ENCODE data around the gene TMEM151A.
"Not testable (repeated sequence)": the region's sequence is repeated elsewhere in the genome, so short reads cannot be mapped to it uniquely, and the experiment has no call there.

The TMEM151A gene

DNA sequence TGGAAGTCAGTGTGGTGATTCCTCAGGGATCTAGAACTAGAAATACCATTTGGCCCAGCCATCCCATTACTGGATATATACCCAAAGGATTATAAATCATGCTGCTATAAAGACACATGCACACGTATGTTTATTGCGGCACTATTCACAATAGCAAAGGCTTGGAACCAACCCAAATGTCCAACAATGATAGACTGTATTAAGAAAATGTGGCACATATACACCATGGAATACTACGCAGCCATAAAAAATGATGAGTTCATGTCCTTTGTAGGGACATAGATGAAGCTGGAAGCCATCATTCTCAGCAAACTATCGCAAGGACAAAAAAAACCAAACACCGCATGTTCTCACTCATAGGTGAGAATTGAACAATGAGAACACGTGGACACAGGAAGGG, 29.1 kb downstream of the TMEM151A start:
- DNase-seq (ENCODE audit: low read depth in 2 of 3, low spot score in 2 of 3) = not testable (repeated sequence)

DNA sequence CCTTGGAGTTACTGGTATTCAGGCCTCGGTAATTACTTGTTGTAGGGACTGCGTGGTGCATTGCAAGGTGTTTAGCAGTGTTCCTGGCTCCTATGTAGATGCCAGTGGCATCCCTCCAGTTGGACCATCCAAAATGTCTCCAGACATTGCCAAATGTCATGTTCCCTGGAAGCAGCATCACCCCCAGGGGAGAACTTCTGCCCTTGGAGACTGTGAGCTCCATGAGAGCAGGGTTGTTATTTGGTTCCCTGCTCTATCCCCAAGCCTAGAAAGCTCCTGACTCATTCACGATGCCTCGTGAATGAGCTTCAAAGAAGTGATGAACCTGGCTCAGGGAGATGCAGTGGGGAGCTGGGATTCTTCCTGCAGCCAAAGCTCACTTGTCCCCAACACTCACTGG, 29.9 kb downstream of the TMEM151A start:
- no peak for DNase-seq (ENCODE audit: low read depth in 2 of 3, low spot score in 2 of 3)

DNA sequence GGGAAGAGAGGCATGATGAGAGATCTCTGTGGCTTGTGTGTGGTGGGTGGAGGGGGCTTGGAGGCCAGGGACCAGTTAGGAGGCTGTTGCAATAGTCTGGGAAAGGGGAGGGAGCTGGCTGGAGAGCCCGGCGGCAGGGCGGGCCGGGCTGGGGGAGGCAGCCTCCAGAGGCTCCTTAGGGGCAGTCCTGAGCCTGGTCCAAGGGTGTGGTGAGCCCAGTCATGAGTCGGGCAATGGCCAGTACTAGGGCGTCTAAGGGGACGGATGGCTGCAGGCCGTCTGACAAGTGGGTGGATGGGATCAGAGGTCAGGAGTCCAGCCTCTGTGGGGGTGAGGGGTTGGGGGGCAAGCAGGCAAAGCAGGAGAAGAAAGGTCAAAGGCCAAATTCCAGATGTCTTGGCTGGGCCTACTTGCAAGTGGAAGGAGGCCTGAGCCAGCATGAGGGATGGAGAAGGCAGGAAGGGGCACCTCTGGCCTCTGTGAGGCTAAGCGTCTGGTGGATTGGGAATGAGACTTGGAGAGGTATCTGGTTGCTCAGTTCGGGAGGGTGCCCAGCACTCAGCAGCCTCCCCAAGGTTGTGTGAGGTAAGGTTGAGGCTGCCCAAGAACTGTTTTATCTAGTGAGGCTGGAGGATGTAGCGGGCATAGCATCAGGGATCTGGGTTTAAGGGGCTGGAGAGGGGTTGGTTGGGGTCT, 31.2 kb downstream of the TMEM151A start:
- DNase-seq (ENCODE audit: low read depth in 2 of 3, low spot score in 2 of 3) = no peak

DNA sequence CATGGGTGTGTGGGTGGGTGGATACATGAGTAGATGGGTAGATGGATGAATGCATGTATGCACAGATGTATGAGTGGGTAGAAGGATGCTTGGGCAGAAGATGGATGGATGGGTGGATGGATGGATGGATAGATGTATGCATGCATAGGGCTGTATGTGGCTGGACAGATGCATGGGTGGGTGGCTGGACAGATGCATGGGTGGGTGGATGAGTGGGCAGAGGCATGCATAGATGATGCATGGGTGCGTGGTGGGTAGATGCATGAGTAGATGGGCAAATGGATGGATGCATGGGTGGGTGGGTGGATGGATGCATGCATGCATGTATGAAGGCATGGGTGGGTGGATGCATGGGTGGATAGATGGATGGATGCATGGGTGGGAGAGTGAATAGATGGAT, 32.0 kb downstream of the TMEM151A start:
- no peak for DNase-seq (ENCODE audit: low read depth in 2 of 3, low spot score in 2 of 3)

GRCh38 chr11:66324664-66325063, 33.0 kb downstream of the TMEM151A start:
- DNase-seq (ENCODE audit: low read depth in 2 of 3, low spot score in 2 of 3) = no peak

DNA sequence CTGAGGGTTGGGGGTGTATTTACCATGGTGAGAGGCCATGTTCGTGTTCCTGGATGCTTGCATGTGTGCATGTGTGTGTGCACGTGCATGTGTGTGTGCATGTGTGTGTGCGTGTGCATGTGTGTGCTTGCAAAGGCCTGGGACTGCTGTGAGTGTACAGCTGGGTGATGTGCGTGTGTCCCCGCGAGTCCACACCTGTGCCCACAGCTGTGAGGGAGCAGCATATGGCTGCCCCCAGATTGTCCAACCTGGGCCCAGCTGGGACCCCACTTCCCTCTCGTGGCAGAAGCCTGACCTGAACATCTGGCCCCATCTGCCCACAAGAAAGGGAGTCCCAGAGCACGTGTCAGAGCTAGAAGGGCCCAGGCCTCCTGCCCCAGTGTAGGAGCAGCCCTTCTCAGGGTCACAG, 33.6 kb downstream of the TMEM151A start:
- DNase-seq (ENCODE audit: low read depth in 2 of 3, low spot score in 2 of 3) = no peak

- DNase-seq (ENCODE audit: low read depth in 2 of 3, low spot score in 2 of 3) = no peak
These were observed 34.8 kb downstream of the TMEM151A start for GRCh38 chr11:66326261-66327111.

DNA sequence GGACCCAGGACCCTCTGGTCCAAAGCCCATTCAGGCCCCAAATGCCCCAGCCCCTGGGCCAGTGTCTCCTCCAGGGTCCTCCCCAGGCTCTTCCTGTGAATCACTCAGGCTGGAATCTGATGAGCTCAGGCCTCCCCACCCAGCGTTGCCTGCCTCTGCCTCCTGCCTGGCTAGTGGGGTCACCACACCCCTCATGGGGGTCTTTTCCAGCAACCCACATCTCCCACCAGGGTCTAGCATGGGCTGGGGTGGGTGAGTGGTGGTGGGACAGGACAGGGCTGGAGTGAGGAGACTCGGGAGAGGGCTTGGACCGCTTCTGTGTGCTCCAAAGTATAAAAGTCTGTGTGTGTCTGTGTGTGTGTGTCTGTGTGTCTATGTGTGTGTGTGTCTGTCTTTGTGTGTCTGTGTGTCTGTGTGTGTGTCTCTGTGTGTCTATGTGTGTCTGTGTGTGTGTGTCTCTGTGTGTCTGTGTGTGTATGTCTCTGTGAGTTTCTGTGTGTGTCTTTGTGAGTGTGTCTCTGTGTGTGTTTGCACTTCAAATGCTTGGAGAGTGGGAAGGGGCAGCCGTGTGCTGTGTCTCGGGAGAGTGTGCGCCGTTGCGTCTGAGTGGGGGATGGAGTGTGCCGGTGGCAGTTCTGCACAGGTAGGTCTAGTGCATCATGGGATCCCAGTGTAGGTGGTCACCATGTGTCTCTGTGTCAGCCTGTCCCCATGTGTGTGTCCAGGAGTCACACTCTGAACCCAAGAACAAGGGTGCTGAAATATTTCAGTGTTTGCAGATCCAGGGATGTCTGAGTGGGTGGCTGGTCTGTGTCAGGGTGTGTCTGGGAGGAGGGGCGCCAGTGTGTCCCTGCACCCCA, 35.7 kb downstream of the TMEM151A start:
- no peak for DNase-seq (ENCODE audit: low read depth in 2 of 3, low spot score in 2 of 3)

- DNase-seq (ENCODE audit: low read depth in 2 of 3, low spot score in 2 of 3) = no peak
These were observed 36.3 kb downstream of the TMEM151A start for GRCh38 chr11:66328031-66328301.

DNA sequence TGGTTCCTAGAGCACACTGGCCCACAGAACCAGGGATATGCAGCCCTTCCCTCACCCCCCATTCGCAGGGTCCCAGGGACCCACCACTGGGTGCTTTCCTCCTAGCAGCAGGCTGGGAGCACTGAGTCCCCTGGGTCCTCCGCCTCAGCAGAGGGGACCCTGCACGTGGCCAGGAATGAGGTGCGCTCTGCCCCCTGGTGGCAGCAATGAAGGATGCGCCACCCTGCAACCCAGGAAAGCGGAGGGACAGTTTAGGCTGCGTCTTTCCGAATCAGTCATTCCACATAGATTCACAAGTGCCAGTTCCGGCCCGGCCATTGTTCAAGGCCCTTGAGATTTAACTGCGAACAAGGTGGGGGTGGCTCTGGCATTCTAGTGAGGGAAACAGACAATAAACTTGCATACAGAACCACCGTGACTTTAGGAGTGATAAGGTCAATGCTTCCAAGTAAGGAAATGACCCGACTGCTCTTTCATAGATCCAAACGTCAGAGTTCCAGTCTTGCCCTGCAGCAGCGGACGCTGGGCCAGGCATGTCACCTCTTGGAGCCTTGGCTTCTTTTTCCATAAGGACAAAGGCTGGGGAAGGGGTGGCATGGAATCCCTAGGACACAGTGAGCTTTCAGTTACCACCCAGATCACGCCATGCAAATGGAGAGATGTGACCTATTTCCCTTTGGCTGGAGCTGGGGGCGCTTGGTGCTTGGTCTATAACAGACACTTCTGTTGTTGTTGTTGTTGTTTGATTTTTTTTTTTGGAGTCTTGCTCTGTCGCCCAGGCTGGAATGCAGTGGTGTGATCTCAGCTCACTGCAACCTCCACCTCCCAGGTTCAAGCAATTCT, 36.8 kb downstream of the TMEM151A start:
- peak; percentile 65 to 72 (median 69) for DNase-seq (ENCODE audit: low read depth in 2 of 3, low spot score in 2 of 3)

DNA sequence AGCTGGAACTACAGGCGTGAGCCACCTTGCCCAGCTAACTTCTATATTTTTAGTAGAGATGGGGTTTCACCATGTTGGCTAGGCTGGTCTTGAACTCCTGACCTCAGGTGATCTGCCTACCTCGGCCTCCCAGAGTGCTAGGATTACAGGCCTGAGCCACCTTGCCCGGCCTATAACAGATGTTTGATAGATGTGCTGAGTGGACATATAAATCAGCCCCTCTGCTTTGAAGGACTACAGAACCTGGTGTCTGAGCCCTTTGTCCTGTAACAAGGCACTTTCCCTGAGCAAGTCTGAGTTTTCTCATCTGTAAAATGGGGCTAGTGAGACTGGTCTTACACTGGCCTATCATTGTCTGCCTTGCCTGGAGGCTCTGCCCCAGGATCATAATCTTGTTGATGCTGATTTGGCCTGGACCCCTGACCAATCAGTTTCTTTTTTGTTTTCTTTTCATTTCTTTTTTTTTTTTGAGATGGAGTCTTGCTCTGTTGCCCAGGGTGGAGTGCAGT, 37.5 kb downstream of the TMEM151A start:
- DNase-seq (ENCODE audit: low read depth in 2 of 3, low spot score in 2 of 3) = no peak

DNA sequence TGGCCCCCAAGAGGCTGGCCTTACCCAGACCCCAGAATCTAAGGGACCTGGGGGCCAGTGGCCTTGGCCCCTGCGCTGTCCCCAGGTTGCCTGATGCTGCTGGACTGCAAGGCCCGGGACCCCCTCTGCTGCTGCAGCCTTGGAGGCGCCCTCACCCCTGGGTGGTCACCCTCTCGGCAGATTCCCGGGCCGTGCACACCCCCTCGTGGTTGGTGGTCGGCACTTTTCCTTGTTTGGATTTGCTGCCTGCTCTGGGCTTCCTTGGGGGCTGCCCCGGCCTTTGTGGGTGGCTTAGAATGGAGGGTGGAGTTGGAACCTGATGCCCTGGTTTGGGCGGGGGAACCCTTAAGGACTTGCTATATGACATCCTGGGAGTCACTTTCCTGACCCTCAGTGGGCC, 39.2 kb downstream of the TMEM151A start:
- DNase-seq (ENCODE audit: low read depth in 2 of 3, low spot score in 2 of 3) = no peak

DNA sequence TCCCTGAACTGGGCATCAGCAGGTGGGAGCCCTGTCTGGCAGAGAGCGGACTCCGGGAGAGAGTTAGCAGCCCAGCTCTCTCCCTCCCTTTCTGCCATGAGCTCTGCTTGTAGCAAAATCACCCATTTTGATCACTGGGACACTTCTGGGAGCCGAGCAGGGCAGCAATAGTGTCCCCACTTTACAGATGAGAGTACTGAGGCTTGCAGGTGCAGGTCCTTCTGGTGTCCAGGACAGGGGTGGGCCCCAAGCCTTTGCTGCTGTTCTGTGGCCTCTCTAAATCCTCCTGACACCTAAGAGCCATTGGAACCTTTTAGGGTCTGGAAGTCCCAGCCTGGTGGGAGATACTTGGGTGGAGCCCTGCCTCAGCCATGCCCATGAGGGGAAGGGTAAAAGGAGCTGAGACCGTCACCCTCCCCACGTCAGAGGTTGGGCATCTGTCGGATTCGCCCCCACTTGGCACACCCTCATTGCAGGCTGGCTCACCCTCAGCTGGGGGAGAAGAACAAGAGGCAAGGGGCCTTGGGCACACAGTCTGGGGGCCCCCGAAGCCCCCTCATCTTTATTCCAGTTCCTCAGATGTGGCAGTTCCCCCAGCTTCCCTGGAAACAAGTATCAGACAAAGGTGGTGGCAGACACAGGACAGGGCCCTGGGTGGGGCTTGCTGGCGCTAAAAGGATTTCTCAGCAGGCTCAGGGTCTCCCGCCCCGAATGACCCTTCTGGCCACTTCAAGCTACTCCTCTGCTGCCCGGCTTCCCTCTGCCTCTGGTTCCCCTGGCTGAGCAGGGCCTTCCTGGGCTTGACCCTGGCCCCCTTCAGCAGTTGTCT, 40.1 kb downstream of the TMEM151A start:
- no peak for DNase-seq (ENCODE audit: low read depth in 2 of 3, low spot score in 2 of 3)

GRCh38 chr11:66332371-66333219, 40.9 kb downstream of the TMEM151A start:
- no peak for DNase-seq (ENCODE audit: low read depth in 2 of 3, low spot score in 2 of 3)

DNA sequence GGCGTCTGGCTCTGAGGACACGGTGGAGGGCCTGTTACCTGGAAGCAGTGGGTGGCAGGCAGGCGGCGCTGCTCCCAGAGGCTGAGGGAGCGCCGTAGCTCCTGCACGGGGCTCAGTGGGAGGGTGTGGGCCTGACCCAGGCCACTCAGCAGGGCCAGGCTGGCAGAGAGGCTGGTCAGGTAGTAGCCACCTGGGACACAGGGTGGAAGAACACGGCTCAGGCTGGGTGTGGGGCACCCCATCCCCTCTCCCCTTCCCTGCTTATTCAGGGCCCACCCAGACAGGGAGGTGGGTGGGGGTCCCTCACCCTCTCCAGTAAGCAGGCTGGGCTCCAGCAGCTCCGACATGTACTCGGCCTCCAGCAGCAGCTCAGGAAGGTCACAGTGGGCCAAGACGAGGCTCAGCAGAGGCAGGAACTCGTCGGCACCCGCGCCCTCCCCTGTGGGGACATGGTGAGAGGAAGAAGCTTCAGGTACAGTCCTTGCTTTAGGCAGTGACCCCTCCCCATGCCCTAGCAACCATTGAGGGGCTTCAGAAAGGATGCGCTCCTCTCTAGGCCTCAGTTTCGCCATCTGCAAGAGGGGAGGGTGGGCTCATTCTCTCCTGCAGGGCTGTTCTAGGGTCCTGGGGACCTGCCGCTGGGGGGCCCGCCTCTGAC, 41.7 kb downstream of the TMEM151A start:
- DNase-seq (ENCODE audit: low read depth in 2 of 3, low spot score in 2 of 3) = no peak

- DNase-seq (ENCODE audit: low read depth in 2 of 3, low spot score in 2 of 3) = no peak
These were observed 42.4 kb downstream of the TMEM151A start for GRCh38 chr11:66333896-66334604.

DNA sequence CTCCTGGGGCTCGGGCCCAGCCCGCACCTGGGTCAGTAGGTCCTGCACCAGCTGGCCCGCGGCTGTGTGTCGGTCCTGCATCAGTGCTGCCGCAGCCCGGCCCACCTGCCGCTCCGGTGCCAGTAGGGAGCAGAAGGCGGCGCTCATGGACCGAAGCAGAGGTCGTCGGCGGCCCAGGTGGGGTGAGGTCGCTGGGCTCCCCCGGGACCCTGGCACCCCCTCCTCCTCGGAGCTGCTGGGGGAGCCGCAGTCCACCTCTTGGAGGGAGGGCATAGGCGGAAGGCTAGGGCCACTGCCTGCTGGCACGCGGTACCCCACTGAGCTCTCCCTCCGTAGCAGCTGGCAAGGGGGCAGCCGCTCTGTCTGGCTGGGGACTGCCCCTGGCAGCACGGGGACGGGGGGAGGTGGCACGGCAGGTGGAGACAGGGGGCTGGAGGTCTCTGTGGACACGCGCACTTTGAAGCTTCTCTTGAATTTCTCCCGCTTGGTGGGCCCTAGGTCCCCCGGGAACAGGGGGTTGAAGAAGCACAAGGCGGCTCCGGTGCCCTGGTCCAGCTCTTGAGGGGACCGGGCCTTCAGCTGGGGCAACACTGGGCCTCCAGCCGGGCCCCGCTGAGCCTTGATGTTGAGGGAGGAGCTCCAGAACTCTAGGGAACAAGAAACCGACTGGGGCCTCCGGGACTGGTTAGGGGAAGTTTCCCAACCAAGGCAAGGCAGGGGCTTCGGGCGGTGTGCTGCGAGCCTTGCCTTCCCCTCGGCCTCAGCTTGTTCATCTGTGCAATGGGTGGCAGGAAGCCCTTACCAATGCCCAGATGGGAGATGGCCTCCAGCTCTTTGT, 43.1 kb downstream of the TMEM151A start:
- DNase-seq (ENCODE audit: low read depth in 2 of 3, low spot score in 2 of 3) = no peak
